SH-SY5Y (cell line): ENCODE measurements around the gene S100A14.

Source experiments
- GATA2 ChIP-seq: IDR thresholded peaks from 2 replicates; pipeline ENCODE4 v1.6.1; 2011; ENCODE audit warnings: mild to moderate bottlenecking, low read depth, low read length
- GATA3 ChIP-seq: IDR thresholded peaks from 2 replicates; pipeline ENCODE4 v1.6.1; 2011; ENCODE audit warnings: low read depth, mild to moderate bottlenecking, low read length, moderate library complexity

DNA sequence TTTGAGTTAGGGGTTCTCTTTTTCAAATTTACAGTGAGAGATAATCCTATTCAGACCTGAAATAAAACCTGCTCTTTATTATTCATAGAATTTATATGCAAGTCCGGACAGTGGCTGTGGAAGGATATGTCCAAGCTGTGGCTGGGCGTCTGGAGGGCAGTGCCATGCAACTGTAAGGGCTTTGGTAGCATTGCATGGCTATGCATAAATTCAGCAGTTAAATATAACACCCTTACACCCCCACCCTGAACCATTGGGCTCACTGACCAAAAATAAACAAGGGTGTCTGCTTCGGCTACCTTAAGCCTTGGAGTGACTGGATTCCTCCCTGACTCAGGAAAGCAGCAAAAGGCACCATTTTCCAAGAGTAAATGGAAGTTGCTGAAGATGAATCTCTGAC is 23.2 kb upstream of the S100A14 start:
- TF ChIP-seq GATA3 (no peak), GATA2 (no peak)
